HG02870 (cell line): ENCODE data around the gene DTX1.

Experiments
- ATAC-seq: cut with Tn5 transposase; IDR thresholded peaks from one replicate; pipeline ENCODE4 v1.9.1; 2021; ENCODE audit warnings: mild to moderate bottlenecking, moderate library complexity; ENCODE audit not compliant: unreplicated experiment

The DTX1 gene

GRCh38 chr12:113056631-113057488 is at the start of gene DTX1:
Gene DTX1 (plus strand): TSS chr12:113056730. CDS start chr12:113058193, 1,463 bp downstream.
- no peak for ATAC-seq

GRCh38 chr12:113007166-113007565 is 49.4 kb upstream of the DTX1 start:
- ATAC-seq = no peak

- no peak for ATAC-seq
Measured at GRCh38 chr12:113010701-113011100, 45.8 kb upstream of the DTX1 start.

GRCh38 chr12:113014565-113014964 is 42.0 kb upstream of the DTX1 start:
- no peak for ATAC-seq

GRCh38 chr12:113016796-113017195 is 39.7 kb upstream of the DTX1 start:
- no peak for ATAC-seq

- no peak for ATAC-seq
Measured at GRCh38 chr12:113019025-113019424, 37.5 kb upstream of the DTX1 start.

- ATAC-seq = no peak
Measured at GRCh38 chr12:113021500-113021899, 35.0 kb upstream of the DTX1 start.

- no peak for ATAC-seq
Measured at GRCh38 chr12:113022563-113023297, 33.8 kb upstream of the DTX1 start.

- ATAC-seq = no peak
Measured at GRCh38 chr12:113027726-113028125, 28.8 kb upstream of the DTX1 start.

GRCh38 chr12:113030875-113031525 is 25.5 kb upstream of the DTX1 start:
- ATAC-seq = no peak

- no peak for ATAC-seq
Measured at GRCh38 chr12:113039911-113040445, 16.6 kb upstream of the DTX1 start.

GRCh38 chr12:113040722-113041171 is 15.8 kb upstream of the DTX1 start:
- no peak for ATAC-seq

- no peak for ATAC-seq
Measured at GRCh38 chr12:113041560-113041959, 15.0 kb upstream of the DTX1 start.

GRCh38 chr12:113043240-113043639 is 13.3 kb upstream of the DTX1 start:
- ATAC-seq = no peak

GRCh38 chr12:113044516-113044915 is 12.0 kb upstream of the DTX1 start:
- ATAC-seq = no peak

GRCh38 chr12:113048716-113049127 is 7.8 kb upstream of the DTX1 start:
- no peak for ATAC-seq

- ATAC-seq = no peak
Measured at GRCh38 chr12:113049976-113050742, 6.4 kb upstream of the DTX1 start.

- no peak for ATAC-seq
Measured at GRCh38 chr12:113050795-113051194, 5.7 kb upstream of the DTX1 start.

GRCh38 chr12:113051759-113052158 is 4.8 kb upstream of the DTX1 start:
- ATAC-seq = no peak

- no peak for ATAC-seq
Measured at GRCh38 chr12:113052326-113052725, 4.2 kb upstream of the DTX1 start.
